Astrocyte (in vitro differentiated cells and primary cell): Measurements from ENCODE around the gene SYNDIG1L. TPM values are rescaled to one million over a fixed set of nuclear protein-coding genes. Genes with fewer than 3 reads are reported as not detected.
"Not testable (repeated sequence)": the region's sequence is repeated elsewhere in the genome, so short reads cannot be mapped to it uniquely, and the experiment has no call there.

Source experiments
- DNase-seq: peaks from one replicate; pipeline ENCODE4 v3.0.0-alpha.2; 2010; ENCODE audit warnings: low read depth
- FAIRE-seq: peaks from 2 replicates; lab custom pipeline; 2011; peaks lifted over from hg19 to GRCh38; lab: Jason Lieb, UNC
- H2AFZ ChIP-seq: 2 replicates; pipeline ENCODE4 v1.6.0; 2012; ENCODE audit warnings: low read depth, low read length, inconsistent platforms
- H3K27ac ChIP-seq: 2 replicates; pipeline ENCODE4 v1.5.1; 2011; ENCODE audit warnings: low read depth, low read length, inconsistent platforms
- H3K27me3 ChIP-seq: 2 replicates; pipeline ENCODE4 v1.6.0; 2011; ENCODE audit warnings: low read length, inconsistent platforms; ENCODE audit not compliant: insufficient read depth
- H3K36me3 ChIP-seq: 2 replicates; pipeline ENCODE4 v1.5.1; 2011; ENCODE audit warnings: low read length, inconsistent platforms; ENCODE audit not compliant: insufficient read depth
- H3K4me1 ChIP-seq: 2 replicates; pipeline ENCODE4 v1.5.1; 2011; ENCODE audit warnings: low read length, inconsistent platforms; ENCODE audit not compliant: insufficient read depth
- H3K4me2 ChIP-seq: 2 replicates; pipeline ENCODE4 v1.6.0; 2012; ENCODE audit warnings: low read length, inconsistent platforms
- H3K4me3 ChIP-seq: 2 replicates; pipeline ENCODE4 v1.5.1; 2011; ENCODE audit warnings: low read depth, mild to moderate bottlenecking, low read length, inconsistent platforms; ENCODE audit not compliant: insufficient read depth
- H3K79me2 ChIP-seq: 2 replicates; pipeline ENCODE4 v1.6.0; 2012; ENCODE audit warnings: mild to moderate bottlenecking, low read length, inconsistent platforms; ENCODE audit not compliant: insufficient read depth
- H3K9ac ChIP-seq: 2 replicates; pipeline ENCODE4 v1.6.0; 2012; ENCODE audit warnings: mild to moderate bottlenecking, low read length, inconsistent platforms
- H3K9me3 ChIP-seq: 2 replicates; pipeline ENCODE4 v1.5.1; 2012; ENCODE audit warnings: low read depth, mild to moderate bottlenecking, low read length, inconsistent platforms; ENCODE audit not compliant: insufficient read depth
- H4K20me1 ChIP-seq: 2 replicates; pipeline ENCODE4 v1.6.0; 2012; ENCODE audit warnings: low read length, inconsistent platforms; ENCODE audit not compliant: insufficient read depth
- H3K27ac Mint-ChIP-seq: one replicate; pipeline ENCODE4 v1.8.0; 2021; ENCODE audit warnings: mild to moderate bottlenecking, mixed read lengths; ENCODE audit not compliant: unreplicated experiment
- H3K27me3 Mint-ChIP-seq: one replicate; pipeline ENCODE4 v1.8.0; 2021; ENCODE audit warnings: low read depth, mixed read lengths; ENCODE audit not compliant: unreplicated experiment
- H3K36me3 Mint-ChIP-seq: one replicate; pipeline ENCODE4 v1.8.0; 2021; ENCODE audit warnings: low read depth, mixed read lengths; ENCODE audit not compliant: unreplicated experiment
- H3K4me1 Mint-ChIP-seq: one replicate; pipeline ENCODE4 v1.8.0; 2021; ENCODE audit warnings: low read depth, mixed read lengths; ENCODE audit not compliant: unreplicated experiment
- H3K4me3 Mint-ChIP-seq: one replicate; pipeline ENCODE4 v1.8.0; 2021; ENCODE audit warnings: mild to moderate bottlenecking, moderate library complexity, mixed read lengths; ENCODE audit not compliant: unreplicated experiment
- H3K9me3 Mint-ChIP-seq: one replicate; pipeline ENCODE4 v1.8.0; 2021; ENCODE audit warnings: mild to moderate bottlenecking, mixed read lengths; ENCODE audit not compliant: unreplicated experiment
- CTCF ChIP-seq: IDR thresholded peaks from 2 replicates; pipeline ENCODE4 v1.5.1; 2011; ENCODE audit warnings: low read depth, mild to moderate bottlenecking, inconsistent platforms, low read length, moderate library complexity; ENCODE audit not compliant: insufficient read depth
- EZH2 ChIP-seq: IDR thresholded peaks from 2 replicates; pipeline ENCODE4 v1.6.1; 2012; ENCODE audit warnings: mild to moderate bottlenecking, low read length, inconsistent platforms; ENCODE audit not compliant: insufficient read depth
- total RNA-seq: library from RNA; stranded (reverse); gene quantifications from 2 replicates; pipeline ENCODE4 v1.2.1, GENCODE V29; 2021

SYNDIG1L gene
- total RNA-seq, 1 donor from 2014 or later, result not detected

- no peak for FAIRE-seq
- TF ChIP-seq CTCF, result no peak
- no peak for TF ChIP-seq EZH2
- H3K9me3 Mint-ChIP-seq, result no peaks in the 10 kb centered on the region
These were observed 31.5 kb downstream of the SYNDIG1L start for GRCh38 chr14:74394549-74394948.

GRCh38 chr14:74392616-74393570 lies 33.1 kb downstream of the SYNDIG1L start:
- Mint-ChIP-seq H3K4me1 (peaks cover 7% of the 10 kb centered on the region), H3K4me3 (no peak overlapping the region), H3K9me3 (no peaks in the 10 kb centered on the region), H3K27me3 (peaks cover 33% of the 10 kb centered on the region), H3K27ac (no peak overlapping the region), H3K36me3 (peaks cover 4% of the 10 kb centered on the region)
- Histone ChIP-seq H2AFZ (no peak overlapping the region), H3K9ac (no peak overlapping the region), H3K4me1 (no peaks in the 10 kb centered on the region), H3K27ac (no peak overlapping the region), H3K9me3 (no peaks in the 10 kb centered on the region), H3K27me3 (peaks cover 25% of the 10 kb centered on the region), H3K4me3 (no peak overlapping the region), H4K20me1 (no peaks in the 10 kb centered on the region), H3K79me2 (no peaks in the 10 kb centered on the region), H3K4me2 (no peak overlapping the region), H3K36me3 (no peaks in the 10 kb centered on the region)
- DNase-seq (no peak), FAIRE-seq (no peak)
- TF ChIP-seq EZH2, result no peak
- TF ChIP-seq CTCF, result no peak

More at GRCh38 chr14:74394549-74394948, 31.5 kb downstream of the SYNDIG1L start:
- Histone ChIP-seq H3K4me3 (no peak overlapping the region), H3K9me3 (no peaks in the 10 kb centered on the region), H4K20me1 (no peaks in the 10 kb centered on the region), H3K79me2 (no peaks in the 10 kb centered on the region), H3K27ac (no peak overlapping the region), H3K4me1 (no peaks in the 10 kb centered on the region), H2AFZ (no peak overlapping the region), H3K9ac (no peak overlapping the region), H3K27me3 (peaks cover 34% of the 10 kb centered on the region), H3K4me2 (no peak overlapping the region), H3K36me3 (no peaks in the 10 kb centered on the region)
- peaks cover 42% of the 10 kb centered on the region for H3K27me3 Mint-ChIP-seq
- H3K36me3 Mint-ChIP-seq, result peaks cover 4% of the 10 kb centered on the region
- peaks cover 8% of the 10 kb centered on the region for H3K4me1 Mint-ChIP-seq
- peak overlapping the region; percentile 31 for H3K4me3 Mint-ChIP-seq
- no peak overlapping the region for H3K27ac Mint-ChIP-seq
- no peak for DNase-seq

GRCh38 chr14:74391479-74391878 lies 34.5 kb downstream of the SYNDIG1L start:
- H4K20me1 ChIP-seq, result no peaks in the 10 kb centered on the region
- peaks cover 21% of the 10 kb centered on the region for H3K27me3 Mint-ChIP-seq
- H3K36me3 Mint-ChIP-seq, result peaks cover 4% of the 10 kb centered on the region
- peaks cover 23% of the 10 kb centered on the region for H3K27me3 ChIP-seq
- no peak overlapping the region for H3K9ac ChIP-seq
- H3K36me3 ChIP-seq, result no peaks in the 10 kb centered on the region
- H3K79me2 ChIP-seq, result no peaks in the 10 kb centered on the region
- H3K4me2 ChIP-seq, result no peak overlapping the region
- no peak overlapping the region for H2AFZ ChIP-seq
- no peak overlapping the region for H3K27ac ChIP-seq
- H3K9me3 ChIP-seq, result no peaks in the 10 kb centered on the region
- no peak for TF ChIP-seq CTCF
- no peak for TF ChIP-seq EZH2
- DNase-seq (no peak), FAIRE-seq (no peak)
- H3K9me3 Mint-ChIP-seq, result no peaks in the 10 kb centered on the region
- no peaks in the 10 kb centered on the region for H3K4me1 ChIP-seq
- H3K27ac Mint-ChIP-seq, result no peak overlapping the region
- no peak overlapping the region for H3K4me3 ChIP-seq
- H3K4me3 Mint-ChIP-seq, result no peak overlapping the region
- H3K4me1 Mint-ChIP-seq, result peaks cover 7% of the 10 kb centered on the region

GRCh38 chr14:74390505-74390904 lies 35.5 kb downstream of the SYNDIG1L start:
- H3K9ac ChIP-seq, H3K79me2 ChIP-seq, H3K4me2 ChIP-seq, H3K4me3 Mint-ChIP-seq, H3K9me3 Mint-ChIP-seq, H3K4me1 ChIP-seq, H3K36me3 ChIP-seq, H2AFZ ChIP-seq, DNase-seq, H3K9me3 ChIP-seq, H3K27ac Mint-ChIP-seq, H3K36me3 Mint-ChIP-seq, H3K27ac ChIP-seq, H4K20me1 ChIP-seq, H3K4me3 ChIP-seq, FAIRE-seq, H3K4me1 Mint-ChIP-seq: not testable (repeated sequence)
- H3K27me3 ChIP-seq, result peaks cover 18% of the 10 kb centered on the region
- H3K27me3 Mint-ChIP-seq, result peaks cover 15% of the 10 kb centered on the region
